ENCODE data around the gene H6PD.

H6PD gene

DNA sequence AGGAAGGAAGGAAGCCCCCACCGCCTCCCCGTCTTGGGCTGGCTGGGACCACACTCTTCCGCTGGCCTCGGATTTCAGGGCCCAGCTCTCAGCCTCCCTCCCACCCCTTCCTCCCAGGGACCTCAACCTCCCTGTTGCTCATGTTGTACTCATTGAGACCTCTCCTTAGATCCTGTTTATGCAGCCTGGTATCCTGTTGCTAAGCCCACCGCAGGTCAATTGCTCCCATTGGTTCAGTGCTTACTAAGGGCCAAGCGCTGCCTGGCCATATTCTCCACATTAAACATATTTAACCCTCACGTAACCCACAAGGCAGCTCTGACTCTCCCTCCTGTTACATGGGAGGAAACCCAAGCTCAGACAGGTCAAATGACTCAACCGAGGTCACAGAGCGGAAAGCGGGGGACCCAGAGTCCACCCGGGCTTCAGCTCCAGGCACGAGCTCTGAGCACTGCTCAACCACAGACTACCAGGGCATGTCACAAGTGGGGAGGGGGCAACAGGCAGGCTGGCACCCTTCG, 23.2 kb upstream of the H6PD start:
- no peak for DNase-seq

DNA sequence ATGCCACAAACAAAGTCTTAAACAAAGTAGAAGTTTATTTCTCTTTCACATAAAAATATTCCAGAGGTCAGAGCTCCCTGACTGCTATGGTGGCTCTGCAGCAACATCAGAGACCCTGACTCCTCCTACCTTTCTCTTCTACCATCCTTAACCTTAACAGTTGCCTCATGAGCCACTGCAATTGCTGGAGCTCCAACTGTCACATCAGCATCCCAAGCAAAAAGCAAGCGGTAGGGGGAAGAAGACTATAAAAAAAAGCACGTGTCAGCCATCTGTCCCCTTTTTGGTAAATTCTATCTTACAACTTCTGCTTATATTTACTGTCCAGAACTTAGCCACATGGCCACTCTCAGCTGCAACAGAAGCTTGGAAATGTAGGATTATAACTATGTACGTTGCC, 21.8 kb upstream of the H6PD start:
- no peak for DNase-seq

DNA sequence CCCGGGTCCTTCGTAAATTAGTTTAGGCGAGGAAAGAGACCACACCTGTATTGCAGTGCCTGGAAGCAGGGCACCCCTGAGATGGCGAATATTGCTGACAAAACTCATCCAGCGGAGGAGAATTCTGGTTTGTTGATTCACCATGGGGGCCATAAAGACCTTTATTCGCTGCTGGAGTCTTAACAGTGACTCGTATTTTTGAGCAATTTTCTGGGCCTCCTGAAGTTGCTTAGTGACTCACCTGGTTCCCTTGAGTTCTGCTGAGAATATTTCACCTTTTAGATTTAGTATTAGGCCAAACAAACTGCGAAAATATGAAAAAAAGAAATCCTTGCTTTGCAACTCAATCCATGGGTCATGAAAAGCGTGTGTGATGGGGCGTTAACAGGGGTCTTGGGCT, 20.6 kb upstream of the H6PD start:
- no peak for DNase-seq

DNA sequence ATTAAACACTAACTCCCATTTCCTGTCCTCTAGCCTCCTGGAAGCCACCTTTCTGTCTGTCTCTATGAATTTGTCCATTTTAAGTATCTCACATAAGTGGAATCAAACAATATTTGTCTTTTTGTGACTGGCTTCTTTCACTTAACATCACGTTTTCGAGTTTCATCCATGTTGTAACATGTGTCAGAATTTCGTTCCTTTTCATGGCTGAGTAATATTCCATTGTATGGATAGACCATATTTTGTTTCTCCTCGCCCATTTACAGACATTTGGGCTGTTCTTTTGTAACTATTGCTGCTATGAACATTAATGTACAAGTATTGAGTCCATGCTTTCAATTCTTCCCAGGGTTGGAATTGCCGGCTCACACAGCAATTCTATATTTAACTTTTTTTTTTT, 15.7 kb upstream of the H6PD start:
- no peak for DNase-seq

DNA sequence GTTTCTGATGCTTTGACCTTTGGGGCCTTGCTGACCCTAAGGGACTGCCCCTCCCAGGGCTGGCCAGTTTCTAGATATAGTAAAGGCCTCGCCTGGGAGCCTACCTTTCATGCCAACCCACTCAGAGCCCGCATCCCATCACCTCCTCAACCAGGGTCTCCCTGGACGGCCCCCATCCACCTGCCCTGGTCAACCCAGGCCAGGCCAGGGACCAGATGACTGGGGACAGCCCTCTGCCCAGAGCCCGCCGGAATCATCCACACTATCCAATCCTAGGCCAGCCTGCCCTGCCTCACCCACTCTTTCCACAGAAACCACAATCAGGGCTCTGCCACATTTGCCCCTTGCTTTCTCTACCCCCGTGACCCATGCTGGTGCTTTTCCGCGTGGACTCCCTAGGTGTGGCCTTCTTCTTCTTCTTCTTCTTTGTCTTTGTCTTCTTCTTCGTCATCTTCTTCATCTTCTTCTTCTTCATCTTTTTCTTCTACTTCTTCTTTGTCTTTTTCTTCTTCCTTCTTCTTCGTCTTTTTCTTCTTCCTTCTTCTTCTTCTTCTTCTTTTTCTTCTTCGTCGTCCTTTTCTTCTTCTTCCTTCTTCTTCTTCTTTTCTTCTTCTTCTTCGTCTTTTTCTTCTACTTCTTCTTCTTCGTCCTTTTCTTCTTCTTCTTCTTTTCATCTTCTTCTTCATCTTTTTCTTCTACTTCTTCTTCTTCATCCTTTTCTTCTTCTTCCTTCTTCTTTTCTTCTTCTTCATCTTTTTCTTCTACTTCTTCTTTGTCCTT, 11.5 kb upstream of the H6PD start:
- DNase-seq, result no peak

DNA sequence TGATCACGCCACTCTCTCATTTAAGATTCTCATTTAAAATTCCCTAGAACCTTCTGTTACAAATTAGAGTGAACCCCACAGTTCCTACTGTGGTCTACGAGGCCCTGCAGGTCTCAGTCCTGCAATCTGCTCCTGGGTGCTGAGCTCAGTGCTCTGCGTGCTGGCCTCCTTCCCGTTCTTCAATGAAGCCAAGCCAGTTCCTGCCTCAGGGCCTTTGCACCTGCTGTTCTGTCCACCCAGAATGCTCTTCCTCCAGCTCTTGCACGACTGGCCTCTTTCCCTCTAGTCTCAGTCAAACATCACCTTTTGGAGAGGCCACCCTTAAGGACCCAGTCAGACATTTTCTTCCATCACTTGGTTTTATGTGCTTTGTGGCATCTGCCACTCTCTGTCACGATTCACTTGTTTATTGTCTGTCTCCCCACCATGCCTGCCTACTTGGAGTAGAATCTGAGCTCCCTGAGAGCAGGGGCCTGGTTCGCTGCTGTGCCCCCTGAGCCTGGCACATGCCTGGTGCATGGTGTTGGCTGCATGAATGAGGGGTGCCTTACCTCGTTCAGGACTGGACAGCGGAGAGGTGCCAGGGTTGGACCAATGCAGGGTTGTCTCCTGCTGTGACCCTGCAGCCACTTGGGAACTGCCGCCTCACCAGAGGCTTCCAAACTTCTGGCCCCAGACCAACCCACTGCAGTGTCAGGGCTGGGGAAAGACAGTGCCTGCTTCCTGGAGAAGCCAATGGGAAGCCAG, 9.7 kb upstream of the H6PD start:
- no peak for DNase-seq

DNA sequence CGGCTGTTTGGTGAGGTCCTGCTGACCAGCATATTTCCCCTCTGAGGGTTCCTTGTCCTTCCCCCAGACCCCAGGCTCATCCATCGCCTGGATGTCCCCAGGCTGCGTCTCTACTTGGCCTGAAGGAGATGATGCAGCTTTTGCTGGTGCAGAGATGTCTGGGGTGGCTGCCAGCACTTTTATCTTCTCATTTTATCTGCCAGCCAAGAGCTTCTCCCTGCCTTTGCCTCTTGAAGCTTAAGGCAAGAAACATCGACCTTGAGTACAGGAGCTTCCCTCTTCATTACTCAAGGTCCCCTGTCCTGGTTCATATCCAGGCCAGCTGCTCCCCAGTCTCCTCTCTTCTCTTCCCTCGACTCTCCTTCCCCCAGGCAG, 9.2 kb upstream of the H6PD start:
- no peak for DNase-seq

DNA sequence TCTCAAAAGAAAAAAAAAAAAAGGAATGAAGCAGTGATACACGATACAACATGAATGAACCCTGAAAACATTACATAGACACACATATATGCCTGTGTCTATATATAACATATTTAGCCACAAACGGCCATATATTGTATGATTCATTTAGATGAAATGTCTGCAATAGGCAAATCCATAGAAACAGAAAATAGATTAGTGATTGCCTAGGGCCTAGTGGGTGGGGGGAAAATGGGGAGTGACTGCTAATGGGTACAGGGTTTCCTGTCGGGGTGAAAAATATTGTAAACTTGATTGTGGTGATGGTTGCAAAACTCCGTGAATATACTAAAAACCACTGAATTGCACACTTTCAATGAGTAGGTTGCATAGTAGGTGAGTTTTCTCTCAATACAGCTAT, 6.0 kb upstream of the H6PD start:
- DNase-seq, result no peak

DNA sequence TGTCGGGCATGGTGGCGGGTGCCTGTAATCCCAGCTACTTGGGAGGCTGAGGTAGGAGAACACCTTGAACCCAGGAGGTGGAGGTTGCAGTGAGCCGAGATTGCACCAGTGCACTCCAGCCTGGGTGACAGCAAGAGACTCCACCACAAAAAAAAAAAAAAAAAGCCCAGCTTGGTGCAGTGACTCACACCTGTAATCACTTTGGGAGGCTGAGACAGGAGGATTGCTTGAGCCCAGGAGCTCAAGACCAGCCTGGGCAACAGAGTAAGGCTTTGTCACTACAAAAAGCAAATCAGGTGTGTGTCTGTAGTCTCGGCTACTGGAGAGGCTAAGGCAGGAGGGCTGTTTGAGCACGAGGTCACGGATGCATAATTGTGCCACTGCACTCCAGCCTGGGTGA, 5.0 kb upstream of the H6PD start:
- no peak for DNase-seq

DNA sequence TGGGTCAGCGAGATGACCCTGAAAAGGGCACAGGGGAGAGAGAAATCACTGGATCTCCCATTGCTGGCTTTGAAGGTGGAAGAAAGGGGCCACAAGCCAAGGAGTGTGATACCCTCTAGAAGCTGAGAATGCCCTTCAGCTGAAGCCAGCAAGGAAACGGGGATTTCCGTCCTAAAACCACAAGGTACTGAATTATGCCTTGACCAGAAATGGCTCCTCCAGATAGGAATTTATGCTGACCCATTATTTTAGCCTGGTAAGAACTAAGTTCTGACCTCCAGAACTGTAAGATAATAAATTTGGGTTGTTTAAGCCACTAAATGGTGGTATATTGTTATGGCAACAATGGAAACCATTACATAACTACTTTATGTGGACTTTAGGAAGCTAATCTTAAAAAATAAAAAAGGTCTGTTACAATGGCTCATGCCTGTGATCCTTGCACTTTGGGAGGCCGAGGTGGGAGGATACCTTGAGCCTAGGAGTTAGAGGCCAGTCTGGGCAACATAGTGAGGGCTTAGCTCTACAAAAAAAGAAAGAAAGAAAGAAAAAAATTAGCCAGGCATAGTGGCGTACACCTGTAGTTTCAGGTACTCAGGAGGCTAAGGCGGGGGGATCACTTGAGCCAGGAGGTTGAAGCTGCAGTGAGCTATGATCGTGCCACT, 3.6 kb upstream of the H6PD start:
- no peak for DNase-seq

DNA sequence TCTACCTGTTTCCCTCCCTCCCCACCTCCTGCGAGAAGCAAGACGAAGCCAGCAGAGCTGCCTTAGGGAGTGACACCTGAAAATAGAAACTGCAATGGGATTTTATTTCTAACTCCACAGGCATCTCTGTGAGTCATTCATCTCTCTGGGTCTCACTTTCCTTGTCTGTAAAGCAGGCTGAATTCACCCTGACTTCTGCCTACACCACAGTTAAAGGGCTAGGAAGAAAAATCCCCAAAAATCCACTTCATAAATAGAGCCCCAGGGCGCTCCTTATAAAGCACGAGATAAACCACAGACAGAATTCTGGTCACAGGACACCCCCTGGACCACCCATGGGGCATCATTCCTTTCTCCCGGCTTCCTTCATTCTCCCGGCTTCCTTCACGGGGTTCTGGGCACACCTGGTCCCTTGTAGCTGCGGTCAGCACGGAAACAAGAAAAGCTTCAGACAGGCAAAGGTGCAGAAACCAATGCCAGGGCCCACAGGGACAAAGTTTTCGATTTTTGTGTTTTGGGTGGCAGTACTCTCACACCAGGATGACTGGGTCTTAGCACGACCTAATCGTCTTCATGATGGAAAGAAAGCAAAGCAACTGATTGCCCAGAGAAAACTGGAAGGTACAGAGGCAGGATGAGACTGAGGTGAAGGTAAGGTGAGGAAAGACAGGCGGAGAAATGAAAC, 2.8 kb upstream of the H6PD start:
- DNase-seq, result no peak

DNA sequence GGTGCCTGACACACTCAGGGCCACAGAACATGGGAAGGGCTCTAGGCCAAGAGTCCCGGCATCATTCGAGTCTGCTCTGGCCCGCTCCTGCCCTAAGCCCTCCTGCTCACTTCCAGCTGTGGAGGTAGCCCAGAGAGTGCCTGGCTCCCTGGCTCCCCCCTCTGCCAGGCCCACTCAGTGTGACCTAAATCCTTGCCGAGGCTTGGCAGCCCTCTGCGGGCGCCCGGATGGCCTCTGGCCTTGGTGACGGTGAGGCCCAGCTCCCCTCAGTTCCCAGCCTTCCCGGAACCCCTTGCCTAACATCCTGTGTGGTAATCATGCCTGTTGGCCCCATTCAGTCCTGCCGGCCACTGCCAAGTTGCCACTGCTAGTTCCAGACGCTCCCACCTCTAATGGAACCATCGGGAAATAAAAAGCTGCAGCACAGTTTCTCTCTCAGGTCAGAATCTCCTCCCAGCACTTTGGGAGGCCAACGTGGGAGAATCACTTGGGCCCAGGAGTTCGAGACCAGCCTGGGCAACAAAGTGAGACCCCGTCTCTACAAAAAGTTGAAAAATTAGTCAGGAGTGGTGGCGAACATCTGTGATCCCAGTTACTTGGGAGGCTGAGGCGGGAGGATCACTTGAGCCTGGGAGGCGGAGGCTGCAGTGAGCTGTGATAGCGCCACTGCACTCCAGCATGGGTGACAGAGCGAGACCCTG, 1.2 kb upstream of the H6PD start:
- DNase-seq, result no peak

DNA sequence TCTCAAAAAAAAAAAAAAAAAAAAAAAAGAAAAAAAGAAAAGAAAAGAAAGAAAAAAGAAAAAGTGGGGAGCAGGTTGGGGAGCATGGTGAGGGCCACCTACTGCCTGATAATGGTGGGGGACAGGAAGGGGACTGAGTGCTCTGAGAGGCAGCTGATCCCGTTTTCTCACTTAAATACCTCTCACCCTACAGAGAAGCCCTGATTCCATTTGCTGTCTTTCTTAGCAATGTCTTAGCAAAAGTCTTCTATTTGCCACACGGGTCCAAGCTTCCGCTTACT, 692 bp upstream of the H6PD start:
- DNase-seq, result no peak

DNA sequence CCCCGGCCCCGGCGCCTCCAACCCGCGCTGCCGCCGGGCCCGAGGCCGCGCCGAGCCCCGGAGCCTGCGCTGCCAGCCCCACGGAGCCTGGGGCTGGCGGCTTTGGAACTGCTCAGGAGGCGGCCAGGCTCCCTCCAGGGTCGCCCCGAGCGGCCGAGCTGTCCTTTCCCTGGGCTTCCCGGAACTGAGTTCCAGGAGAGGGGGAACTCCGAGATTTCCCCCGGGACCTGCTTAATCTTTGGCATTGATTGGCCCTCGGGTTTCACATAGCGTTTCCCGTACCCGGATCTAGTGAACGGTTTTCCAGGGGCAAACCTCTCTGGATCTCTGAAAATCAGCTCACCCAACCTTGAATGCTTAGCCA, 504 bp downstream of the H6PD start:
- DNase-seq, result no peak

DNA sequence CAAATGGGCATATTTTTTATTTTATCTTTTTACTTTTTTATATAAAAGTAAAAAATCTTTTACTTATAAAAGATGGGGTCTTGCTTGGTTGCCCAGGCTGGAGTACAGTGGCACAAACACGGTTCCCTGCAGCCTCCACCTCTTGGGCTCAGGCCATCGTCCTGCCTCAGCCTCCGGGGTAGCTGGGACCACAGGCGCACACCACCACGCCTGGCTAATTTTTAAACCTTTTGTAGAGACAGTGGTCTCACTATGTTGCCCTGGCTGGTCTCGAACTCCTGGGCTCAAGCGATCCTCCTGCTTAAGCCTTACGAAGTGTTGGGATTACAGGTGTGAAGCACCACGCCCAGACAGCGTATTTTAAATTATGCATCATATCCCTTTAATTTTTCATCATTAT, 986 bp downstream of the H6PD start:
- DNase-seq, result no peak

DNA sequence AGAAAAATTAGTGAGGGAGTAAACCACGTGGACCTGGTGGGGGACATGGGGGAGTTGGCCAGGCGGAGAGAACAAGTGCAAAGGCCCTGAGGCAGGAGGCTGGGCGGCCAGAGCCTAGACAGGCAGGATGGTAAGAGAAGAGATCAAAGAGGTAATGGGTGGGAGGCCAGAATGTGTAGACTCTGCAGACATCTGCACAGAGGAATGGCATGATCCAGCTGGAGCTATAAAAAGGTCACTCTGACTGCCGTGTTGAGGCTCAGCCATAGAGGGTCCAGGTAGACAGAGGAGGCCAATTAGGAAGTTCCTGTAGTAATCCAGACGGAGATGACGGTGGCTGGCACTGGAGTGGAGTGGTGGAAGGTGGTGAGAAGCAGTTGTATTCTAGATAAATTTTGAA, 3.6 kb downstream of the H6PD start:
- no peak for DNase-seq

DNA sequence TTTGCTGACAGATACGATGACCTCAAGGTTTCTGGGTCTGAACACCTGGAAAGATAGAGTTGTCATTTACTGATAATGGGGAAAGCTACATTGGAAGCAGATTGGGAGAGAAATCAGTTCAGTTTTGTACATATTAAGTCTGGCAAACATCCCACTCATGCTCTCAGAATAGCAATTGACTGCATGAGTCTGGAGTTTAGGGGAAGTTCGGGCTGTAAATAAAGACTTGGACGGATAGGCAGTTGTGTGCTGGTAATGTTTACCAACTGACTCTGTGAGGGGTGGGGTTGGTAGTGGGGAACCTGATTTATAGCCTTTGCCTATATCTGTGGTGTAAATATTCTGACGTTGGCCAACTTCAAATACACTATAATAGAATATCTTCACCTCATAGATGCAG, 4.0 kb downstream of the H6PD start:
- no peak for DNase-seq

DNA sequence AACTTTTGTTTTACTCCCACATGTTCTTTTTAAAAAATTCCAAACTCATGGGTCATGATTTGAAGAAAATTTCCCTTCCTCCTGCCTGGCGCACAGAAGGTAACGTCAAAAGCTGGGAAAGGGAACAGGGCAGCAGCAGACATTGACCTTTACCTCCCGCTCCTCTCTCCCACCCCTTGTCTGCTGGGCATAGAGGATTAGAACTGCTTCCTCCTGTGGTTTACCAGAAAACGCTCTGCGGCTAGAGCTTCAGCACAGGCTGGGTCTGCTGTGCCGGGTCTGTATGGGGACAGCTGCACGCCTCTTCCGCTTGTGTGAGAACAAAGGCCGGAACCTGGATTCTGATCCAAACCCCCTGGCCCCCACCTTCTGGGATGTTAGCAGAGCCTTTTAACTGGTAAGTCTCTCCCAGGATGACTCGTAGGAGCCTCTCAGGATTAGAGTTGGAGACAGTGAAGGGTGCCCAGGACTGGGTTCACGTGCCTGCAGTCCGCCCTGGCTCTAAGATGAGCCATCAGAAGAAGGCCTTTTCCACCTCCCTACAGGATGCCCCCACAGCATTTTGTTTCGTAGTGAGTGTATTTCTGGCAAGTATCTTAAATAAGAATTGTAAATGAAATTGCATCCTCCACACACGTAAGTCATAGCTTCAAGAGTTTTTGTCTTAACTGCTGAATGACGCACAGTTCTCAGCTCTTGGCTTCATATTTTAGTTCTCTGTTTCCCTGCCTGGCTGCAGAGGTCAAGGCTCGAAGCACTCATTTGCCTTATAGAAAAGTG, 5.2 kb downstream of the H6PD start:
- DNase-seq, result no peak

DNA sequence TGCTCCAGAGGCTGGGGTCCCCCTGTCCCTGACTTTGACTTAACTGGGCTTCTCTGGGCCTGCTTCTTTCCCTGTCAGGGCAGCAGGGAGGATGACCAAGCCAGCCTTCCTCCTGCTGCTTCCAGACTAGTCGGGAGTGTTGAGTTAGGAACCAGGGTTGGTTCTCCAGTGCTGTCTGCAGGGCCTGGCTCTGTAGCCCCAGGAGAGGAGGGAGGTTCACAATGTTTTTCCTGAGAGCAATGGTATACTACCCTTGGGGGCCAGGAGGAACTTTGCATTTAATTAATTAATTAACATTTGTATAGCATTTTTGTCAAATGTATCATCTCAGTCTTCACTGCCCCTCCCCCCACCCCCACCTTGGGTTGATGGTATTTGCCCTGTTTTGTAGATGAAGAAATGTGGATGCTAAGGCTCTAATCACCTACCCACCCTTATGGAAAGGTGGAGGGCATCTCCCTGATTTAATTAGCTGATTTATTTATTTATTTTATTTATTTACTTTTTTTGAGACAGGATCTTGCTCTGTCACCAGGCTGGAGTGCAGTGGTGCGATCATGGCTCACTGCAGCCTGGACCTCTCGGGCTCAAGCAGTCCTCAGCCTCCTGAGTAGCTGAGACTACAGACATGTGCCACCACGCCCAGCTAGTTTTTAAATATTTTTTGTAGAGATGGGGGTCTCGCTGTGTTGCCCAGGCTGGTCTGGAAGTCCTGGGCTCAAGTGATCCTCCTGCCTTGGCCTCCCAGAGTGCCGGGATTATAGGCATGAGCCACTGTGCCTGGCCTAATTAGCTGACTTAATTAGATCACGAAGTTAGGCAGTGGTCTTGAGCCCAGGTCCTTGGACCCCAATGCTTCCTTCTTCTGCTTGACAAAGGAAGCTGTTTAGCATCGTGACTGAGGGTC, 6.6 kb downstream of the H6PD start:
- no peak for DNase-seq

DNA sequence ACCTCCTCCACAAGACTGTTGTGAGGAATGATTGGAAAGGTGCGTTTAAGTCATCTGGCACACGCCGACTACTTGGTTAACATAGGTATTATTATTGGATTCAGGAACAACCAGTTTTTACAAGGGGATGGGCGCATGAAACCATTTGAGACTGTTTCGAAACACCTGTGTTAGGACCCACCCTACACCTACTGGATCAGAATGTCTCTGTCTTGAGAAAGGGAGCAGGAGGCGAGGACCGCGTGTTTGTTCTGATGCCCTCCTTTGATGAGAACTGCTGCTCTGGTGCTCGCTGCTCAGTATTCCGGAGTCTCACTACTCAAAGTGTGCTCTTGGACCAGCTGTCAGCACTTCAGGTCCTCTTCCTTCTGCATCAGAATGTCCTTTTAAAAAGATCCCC, 7.3 kb downstream of the H6PD start:
- no peak for DNase-seq

DNA sequence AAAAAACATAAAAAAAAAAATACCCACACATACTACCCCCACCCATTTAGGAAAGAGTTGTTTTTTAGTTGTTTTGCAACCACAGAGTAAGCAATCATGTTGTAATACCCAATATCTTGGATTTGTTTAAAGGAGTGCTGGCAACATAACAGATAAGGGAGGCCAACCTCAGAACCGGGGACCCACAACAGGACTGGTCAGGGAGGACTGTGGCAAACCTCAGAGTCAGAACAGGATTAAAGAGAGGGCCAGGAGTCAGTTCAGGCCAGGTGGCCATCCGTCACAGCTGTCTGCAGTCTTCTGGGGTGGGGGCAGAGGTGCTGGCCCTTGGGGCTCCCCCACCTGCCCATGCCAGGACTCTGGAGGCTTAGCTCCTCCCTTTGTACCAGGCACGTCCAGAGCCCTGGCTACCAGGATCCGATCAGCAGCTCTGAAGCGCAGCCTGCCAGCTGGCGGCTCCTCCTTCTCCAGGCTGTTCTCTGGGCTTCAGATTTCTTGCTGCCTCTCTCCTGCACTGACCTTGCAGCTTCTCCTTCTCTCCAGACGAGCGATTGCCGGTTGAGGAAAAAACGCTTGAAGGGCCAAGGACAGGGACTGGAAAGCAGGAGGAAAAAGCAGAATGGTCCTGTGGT, 7.9 kb downstream of the H6PD start:
- no peak for DNase-seq

All from NCI-H2081 treated with DMSO at 0.1 percent for 48 hours (cell line).